OCI-LY7 (cell line): ENCODE results near the gene MUC21. TPM values are rescaled to one million over a fixed set of nuclear protein-coding genes. Genes with fewer than 3 reads are reported as not detected.

Experiments used
- BruUV-seq: library from RNA; stranded (reverse); fragments of 400-500 nt; replicated peaks from 2 replicates; lab custom pipeline; 2021; lab: Mats Ljungman, UMichigan
- CTCF ChIA-PET: fragments of 300-600 bp; sonication (Branson Sonifier 250); formaldehyde crosslinking; loops from one replicate; lab custom pipeline; 2022; ENCODE audit warnings: antibody characterized with exemption; ENCODE audit not compliant: unreplicated experiment; lab: Charles Lee
- POLR2A ChIA-PET: fragments of 300-600 bp; sonication (Branson Sonifier 250); formaldehyde crosslinking; loops from one replicate; lab custom pipeline; 2022; ENCODE audit warnings: antibody characterized with exemption; lab: Charles Lee
- DNase-seq: peaks from one replicate; pipeline ENCODE4 v3.0.0-alpha.2; 2015; ENCODE audit warnings: low spot score
- H2AFZ ChIP-seq: fragments of 200-600 bp; sonication (generic), shearing (Covaris generic); 2 replicates; pipeline ENCODE4 v1.6.1; 2014; ENCODE audit warnings: mild to moderate bottlenecking, antibody characterized with exemption, low read length, moderate library complexity
- H3K27ac ChIP-seq: fragments of 200-600 bp; sonication (generic); 2 replicates; pipeline ENCODE4 v1.5.1; 2014; ENCODE audit warnings: mixed run types, low read depth, mild to moderate bottlenecking, moderate library complexity, low read length, inconsistent platforms; ENCODE audit not compliant: poor library complexity, severe bottlenecking
- H3K36me3 ChIP-seq: fragments of 200-600 bp; sonication (generic); 2 replicates; pipeline ENCODE4 v1.6.1; 2014; ENCODE audit warnings: mild to moderate bottlenecking, antibody characterized with exemption, low read length, moderate library complexity, mixed read lengths; ENCODE audit not compliant: insufficient read depth
- H3K4me1 ChIP-seq: fragments of 200-600 bp; sonication (generic); 2 replicates; pipeline ENCODE4 v1.5.1; 2014; ENCODE audit warnings: mild to moderate bottlenecking, low read length; ENCODE audit not compliant: insufficient read depth, poor library complexity, severe bottlenecking
- H3K4me2 ChIP-seq: fragments of 200-600 bp; sonication (generic); 2 replicates; pipeline ENCODE4 v1.6.1; 2014; ENCODE audit warnings: mild to moderate bottlenecking, low read length
- H3K4me3 ChIP-seq: fragments of 200-600 bp; sonication (generic); 2 replicates; pipeline ENCODE4 v1.5.1; 2014; ENCODE audit warnings: mild to moderate bottlenecking, low read depth, low read length; ENCODE audit not compliant: poor library complexity, severe bottlenecking
- H3K79me2 ChIP-seq: fragments of 200-600 bp; sonication (generic); 2 replicates; pipeline ENCODE4 v1.6.1; 2016; ENCODE audit warnings: low read depth, mild to moderate bottlenecking, low read length, moderate library complexity, mixed read lengths; ENCODE audit not compliant: insufficient read depth
- H3K9me2 ChIP-seq: fragments of 200-600 bp; sonication (generic); 2 replicates; pipeline ENCODE4 v1.6.1; 2016; ENCODE audit warnings: mild to moderate bottlenecking, low read length, mixed read lengths; ENCODE audit not compliant: insufficient read depth
- H3K9me3 ChIP-seq: fragments of 200-600 bp; sonication (generic); 2 replicates; pipeline ENCODE4 v1.6.1; 2014; ENCODE audit warnings: mild to moderate bottlenecking, mixed run types, low read length, mixed read lengths
- H4K20me1 ChIP-seq: fragments of 200-600 bp; sonication (generic); 2 replicates; pipeline ENCODE4 v1.6.1; 2014; ENCODE audit warnings: mild to moderate bottlenecking, antibody characterized with exemption, low read length, moderate library complexity, mixed read lengths; ENCODE audit not compliant: insufficient read depth
- CTCF ChIP-seq: fragments of 200-600 bp; sonication (generic); conservative IDR thresholded peaks from 2 replicates; pipeline ENCODE4 v1.5.1; 2014; ENCODE audit warnings: mild to moderate bottlenecking, antibody characterized with exemption, low read length, moderate library complexity, mixed read lengths
- EZH2phosphoT487 ChIP-seq: fragments of 200-600 bp; sonication (generic); IDR thresholded peaks from 2 replicates; pipeline ENCODE4 v1.6.1; 2018; ENCODE audit warnings: low read depth, borderline replicate concordance, mild to moderate bottlenecking, mixed run types, antibody characterized with exemption, low read length, moderate library complexity, mixed read lengths
- intact Hi-C: fragments of 100-400 bp; cut with micrococcal nuclease; formaldehyde crosslinking; loops from one replicate; pipeline ENCODE4 v1.10.0; 2022; ENCODE audit not compliant: unreplicated experiment
- total RNA-seq, 2 experiments: library from RNA; depleted of rRNA in 1 of 2; stranded (reverse); fragments of >200 nt in 1 of 2; shearing (Covaris generic) in 1 of 2; gene quantifications; 2 replicates each; pipeline ENCODE4 v1.2.3, GENCODE V29; 2014 to 2022

Gene MUC21
- total RNA-seq, 2 experiments from 2014 or later, result not detected

- BruUV-seq, result no TSS peak
- H3K4me2 ChIP-seq, result no peak overlapping the region
Measured at GRCh38 chr6:30954631-30955366, 28.7 kb upstream of the MUC21 start.

GRCh38 chr6:30955367-30956042 lies 28.0 kb upstream of the MUC21 start:
- Histone ChIP-seq H3K27ac (no peak overlapping the region), H2AFZ (no peak overlapping the region), H3K4me2 (no peak overlapping the region; the same call in 1 of the 2 replicates), H3K4me1 (no peaks in the 10 kb centered on the region), H3K9me2 (no peaks in the 10 kb centered on the region), H4K20me1 (no peaks in the 10 kb centered on the region), H3K9me3 (no peaks in the 10 kb centered on the region), H3K36me3 (no peaks in the 10 kb centered on the region), H3K79me2 (no peaks in the 10 kb centered on the region), H3K4me3 (no peak overlapping the region)
- BruUV-seq, result no TSS peak
- no peak for TF ChIP-seq CTCF
- TF ChIP-seq EZH2phosphoT487, result no peak
- intact Hi-C loops, result no loop called here
- ChIA-PET CTCF (no interaction called here), POLR2A (no interaction called here)
- DNase-seq, result no peak

More at GRCh38 chr6:30954631-30955366, 28.7 kb upstream of the MUC21 start:
- intact Hi-C loops, result no loop called here
- H3K4me3 ChIP-seq, result no peak overlapping the region
- H3K4me1 ChIP-seq, result no peaks in the 10 kb centered on the region
- no peaks in the 10 kb centered on the region for H3K36me3 ChIP-seq
- no peaks in the 10 kb centered on the region for H3K9me3 ChIP-seq
- ChIA-PET POLR2A (no interaction called here), CTCF (no interaction called here)
- no peaks in the 10 kb centered on the region for H4K20me1 ChIP-seq
- DNase-seq, result no peak
- H3K27ac ChIP-seq, result no peak overlapping the region
- H3K79me2 ChIP-seq, result no peaks in the 10 kb centered on the region
- no peaks in the 10 kb centered on the region for H3K9me2 ChIP-seq
- no peak overlapping the region for H2AFZ ChIP-seq
- TF ChIP-seq CTCF, result no peak
- TF ChIP-seq EZH2phosphoT487, result no peak

- H3K4me3 ChIP-seq, result no peak overlapping the region
- no peaks in the 10 kb centered on the region for H3K4me1 ChIP-seq
- H3K9me2 ChIP-seq, result no peaks in the 10 kb centered on the region
- no peak for DNase-seq
- no peaks in the 10 kb centered on the region for H4K20me1 ChIP-seq
- BruUV-seq, result no TSS peak
- no peaks in the 10 kb centered on the region for H3K79me2 ChIP-seq
- no peak overlapping the region for H3K4me2 ChIP-seq
- TF ChIP-seq EZH2phosphoT487 (no peak), CTCF (no peak)
- intact Hi-C loops, result no loop called here
- no peak overlapping the region for H3K27ac ChIP-seq
- CTCF ChIA-PET, result no interaction called here
- no peak overlapping the region for H2AFZ ChIP-seq
- no peaks in the 10 kb centered on the region for H3K9me3 ChIP-seq
- no peaks in the 10 kb centered on the region for H3K36me3 ChIP-seq
- POLR2A ChIA-PET, result no interaction called here
Measured at GRCh38 chr6:30957716-30958115, 25.8 kb upstream of the MUC21 start.
